GM21717 (cell line): Measurements from ENCODE around the gene NFAM1.

ENCODE experiments used
- ATAC-seq: cut with Tn5 transposase; IDR thresholded peaks from one replicate; pipeline ENCODE4 v1.9.1; 2021; ENCODE audit warnings: mild to moderate bottlenecking, moderate library complexity; ENCODE audit not compliant: unreplicated experiment

Gene NFAM1

DNA sequence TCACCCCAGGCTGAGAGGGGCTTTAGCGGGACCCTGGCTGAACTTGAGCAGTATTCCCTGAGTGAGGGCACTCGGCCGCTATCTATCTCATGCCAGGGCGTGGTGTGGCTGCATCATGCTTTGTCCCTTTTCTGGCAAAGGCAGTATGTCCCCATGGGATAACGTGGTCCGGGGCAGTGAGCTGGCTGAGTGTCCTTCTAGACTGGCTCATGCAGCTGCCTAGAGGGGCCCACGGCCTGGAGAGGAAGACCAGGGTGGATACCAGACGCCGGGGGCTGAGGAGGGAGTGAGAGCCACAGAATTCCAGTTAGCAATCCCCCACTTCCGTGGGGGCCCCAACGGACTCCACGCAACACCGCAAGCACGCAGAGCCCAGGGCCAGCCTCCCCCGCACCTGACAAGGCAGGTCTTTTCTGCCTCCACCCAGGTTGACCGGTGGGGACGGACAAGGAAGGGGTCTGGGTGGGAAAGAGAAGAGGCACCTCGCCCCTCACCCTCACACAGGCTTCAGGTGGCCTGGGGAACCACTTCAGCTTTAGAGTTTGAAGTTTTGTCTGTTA, 15.5 kb downstream of the NFAM1 start:
- ATAC-seq: no peak

DNA sequence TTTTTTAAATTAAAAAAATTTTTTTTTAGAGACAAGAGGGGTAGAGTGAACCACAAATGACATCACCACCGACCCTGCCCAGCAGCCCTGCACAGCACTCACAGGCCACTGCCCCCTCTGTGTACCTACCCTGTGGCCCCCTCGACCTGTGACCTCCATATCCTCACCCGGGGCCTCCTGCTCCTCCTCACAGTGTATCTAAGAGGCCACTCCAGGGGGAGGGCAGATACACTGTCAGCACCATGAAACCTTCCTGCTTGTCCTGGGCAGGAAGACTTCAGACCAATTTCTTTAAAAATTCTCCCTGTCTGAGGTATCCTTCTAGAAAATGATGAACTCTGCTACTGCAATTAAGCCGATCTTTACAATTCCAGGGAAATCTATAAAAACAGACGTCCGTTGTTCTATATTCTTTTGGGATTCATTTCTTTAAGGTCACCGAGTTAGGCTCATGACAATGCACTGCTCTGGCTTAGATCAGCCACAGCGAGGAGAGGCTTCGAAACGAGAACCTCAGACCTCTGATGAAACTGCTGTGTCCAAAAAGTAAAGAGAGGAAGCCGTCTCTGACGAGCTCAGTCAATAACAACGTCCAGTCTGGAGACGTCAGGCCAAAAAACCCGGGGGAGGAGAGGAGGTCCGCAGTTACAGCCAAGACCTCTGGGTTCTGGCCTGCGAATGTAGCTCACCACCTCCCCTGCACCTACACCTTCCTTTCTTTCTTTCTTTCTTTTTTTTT, 17.5 kb downstream of the NFAM1 start:
- ATAC-seq: no peak

DNA sequence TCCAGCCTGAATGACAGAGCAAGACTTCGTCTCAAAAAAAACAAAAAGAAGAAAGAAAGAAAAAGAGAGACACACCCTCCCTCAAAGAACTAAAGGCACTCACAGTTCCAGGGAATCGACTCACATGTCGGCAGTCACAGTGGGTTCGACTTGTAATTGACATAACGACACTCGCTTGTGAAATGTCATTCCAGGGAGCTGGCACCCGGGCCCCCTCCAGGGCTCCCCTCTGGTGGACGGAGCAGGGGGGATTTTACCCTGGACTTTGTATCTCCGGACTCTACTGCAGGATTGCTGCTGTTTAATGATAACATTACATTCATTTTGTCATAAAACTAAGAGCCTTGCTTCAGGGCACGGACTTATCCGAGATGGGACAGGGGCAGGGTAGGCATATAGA, 18.2 kb downstream of the NFAM1 start:
- ATAC-seq: no peak

DNA sequence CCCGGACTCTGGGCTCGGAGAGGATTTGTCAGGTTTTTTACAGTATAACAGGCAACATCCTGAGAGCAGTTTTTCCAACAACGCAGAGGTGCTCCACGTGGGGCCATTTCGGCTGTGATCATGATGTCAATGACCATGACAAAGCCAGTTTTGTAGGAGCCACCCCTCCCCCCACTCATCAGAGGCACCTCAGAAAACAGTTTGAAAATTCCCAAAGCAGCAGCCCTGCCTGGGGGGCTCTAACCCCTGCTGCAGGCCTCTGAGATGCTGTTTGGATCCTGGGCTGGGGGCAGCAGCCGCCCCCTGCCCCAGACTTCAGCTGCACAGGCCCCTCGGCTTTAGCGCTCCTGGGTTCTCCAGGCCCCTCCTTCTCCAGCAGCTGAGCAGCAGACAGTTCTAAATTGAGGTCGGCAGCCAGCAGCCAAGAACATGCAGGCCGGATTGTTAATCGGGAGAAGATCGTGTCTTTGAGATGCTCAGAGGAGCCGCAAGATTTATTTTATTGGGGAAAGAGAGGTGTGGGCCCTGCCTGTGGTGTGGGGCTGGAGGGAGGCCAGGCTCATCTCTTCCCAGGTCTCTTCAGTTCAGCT, 19.4 kb downstream of the NFAM1 start:
- ATAC-seq: no peak

DNA sequence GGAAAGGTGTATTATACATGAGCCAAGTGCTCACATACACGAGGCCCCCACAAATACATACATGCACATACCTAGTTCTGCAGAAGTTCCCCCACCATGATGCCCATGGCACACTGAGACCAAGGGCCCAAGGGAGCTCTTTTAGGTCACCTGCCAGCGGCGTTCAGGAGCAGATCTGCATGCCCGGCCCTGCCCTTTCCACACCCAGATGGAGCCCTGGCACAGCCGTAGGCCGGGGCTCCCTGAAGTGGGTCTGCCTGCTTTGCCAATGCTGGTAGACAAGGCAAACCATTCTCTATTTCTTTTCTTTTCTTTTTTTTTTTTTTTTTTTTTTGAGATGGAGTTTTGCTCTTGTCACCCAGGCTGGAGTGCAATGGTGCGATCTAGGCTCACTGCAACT, 21.5 kb downstream of the NFAM1 start:
- ATAC-seq: no peak

DNA sequence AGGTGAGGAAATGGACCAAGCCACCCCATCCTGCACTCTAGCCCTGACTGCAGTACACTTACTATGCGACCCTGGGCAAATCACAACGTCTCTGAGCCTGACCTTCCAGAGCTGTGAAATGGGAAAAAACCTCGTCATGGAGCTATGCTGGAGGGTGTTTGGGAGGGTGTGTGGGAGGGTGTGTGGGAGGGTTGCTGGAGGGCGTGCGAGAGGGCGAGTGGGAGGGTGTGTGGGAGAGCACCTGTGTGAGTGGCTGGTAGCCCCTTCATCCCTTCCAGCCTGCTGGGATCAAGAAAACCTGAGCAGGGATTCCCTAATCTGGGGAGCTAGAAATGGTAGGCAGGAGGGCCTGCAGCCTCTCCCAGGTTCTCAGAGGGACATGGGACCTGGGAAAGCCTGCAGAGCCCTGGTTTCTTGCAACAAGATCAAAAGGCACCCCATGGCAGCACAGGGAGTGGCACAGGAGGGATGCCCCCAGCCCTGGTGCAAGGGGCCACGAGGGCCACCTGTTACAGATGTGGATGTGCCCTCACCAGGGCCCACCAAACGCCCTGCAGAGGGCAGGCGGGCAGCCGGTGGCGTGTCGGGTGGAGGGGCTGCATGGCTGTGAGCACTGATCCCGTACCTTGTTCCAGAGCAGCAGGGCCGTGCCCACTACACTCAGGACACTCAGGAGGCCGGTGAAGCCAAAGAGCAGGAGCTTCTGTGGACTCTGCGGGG, 23.2 kb downstream of the NFAM1 start:
- ATAC-seq: no peak

DNA sequence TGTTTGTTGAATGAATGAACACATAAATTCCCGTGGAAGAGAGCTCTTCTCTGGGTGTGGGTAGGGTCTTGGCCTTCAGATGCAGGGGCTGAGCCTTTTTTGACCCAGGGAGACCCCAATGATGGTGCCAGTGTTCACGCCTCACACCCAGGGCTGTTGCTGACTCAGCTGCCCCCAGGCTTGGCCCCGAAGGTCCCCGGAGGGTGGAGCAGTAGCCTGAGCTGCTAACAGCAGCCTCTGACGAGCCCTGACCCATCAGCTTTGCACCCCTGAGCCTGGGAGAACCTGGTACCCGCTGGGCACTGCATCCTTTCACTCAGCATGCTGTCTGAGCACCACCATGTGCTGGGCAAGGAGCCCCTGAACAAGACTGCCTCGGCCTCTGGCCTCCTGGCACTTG, 23.9 kb downstream of the NFAM1 start:
- no peak for ATAC-seq

DNA sequence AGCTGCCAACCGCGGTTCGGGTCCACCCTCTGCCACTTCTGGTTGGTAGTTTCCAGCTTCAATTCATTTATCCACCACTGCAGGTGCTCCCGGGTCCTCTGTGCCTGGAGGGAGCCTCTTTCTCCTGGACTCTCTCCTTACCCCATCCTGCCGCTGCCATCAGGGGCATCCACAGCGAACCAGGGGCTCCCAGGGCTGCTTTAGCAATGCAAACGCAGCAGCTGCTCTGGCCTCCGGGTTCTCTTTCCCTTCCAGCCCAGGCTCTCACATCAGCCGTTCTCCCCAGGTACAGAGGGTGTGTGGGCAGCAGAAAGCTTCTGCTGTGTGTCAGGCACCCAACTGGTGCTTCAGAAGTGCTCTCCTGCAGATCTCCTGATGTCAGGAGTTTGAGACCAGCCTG, 27.9 kb downstream of the NFAM1 start:
- ATAC-seq: no peak

DNA sequence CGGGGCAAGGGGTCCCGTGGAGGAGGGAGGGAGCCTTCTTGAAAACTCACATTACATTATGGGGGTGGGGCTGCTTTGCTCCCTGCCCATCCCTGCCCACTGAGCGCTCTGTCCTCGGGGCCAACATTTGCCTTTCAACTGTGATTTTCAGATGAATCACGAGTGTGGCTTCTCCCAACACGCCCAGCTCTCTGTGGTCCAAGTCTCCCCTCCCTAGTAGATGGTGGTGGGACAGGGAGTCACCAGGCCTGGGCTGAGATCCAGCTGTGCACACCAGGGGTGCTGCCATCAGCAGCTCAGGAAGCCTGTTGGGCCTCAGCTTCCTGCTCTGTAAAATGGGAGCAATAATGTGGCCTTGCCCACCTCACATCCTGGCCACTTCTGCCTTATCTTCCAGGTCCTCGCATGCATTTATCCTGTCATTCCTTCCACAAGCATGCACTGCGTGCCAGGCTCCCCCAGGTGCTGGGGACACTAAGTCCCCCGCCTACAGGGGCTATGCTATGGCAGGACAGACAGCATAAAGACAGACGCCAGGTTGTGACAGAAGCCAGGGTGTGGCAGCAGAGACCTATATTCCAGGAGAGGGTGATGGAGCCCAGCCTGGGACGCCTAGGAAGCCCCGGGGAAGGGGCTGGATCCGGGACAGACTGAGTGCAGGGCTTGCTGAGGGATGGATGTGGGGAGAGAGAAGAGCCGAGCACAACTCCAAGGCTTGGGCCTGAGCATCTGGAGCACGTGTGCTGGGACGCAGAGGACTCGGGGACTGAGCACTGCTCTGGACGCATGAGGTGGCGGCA, 30.5 kb downstream of the NFAM1 start:
- ATAC-seq: no peak

DNA sequence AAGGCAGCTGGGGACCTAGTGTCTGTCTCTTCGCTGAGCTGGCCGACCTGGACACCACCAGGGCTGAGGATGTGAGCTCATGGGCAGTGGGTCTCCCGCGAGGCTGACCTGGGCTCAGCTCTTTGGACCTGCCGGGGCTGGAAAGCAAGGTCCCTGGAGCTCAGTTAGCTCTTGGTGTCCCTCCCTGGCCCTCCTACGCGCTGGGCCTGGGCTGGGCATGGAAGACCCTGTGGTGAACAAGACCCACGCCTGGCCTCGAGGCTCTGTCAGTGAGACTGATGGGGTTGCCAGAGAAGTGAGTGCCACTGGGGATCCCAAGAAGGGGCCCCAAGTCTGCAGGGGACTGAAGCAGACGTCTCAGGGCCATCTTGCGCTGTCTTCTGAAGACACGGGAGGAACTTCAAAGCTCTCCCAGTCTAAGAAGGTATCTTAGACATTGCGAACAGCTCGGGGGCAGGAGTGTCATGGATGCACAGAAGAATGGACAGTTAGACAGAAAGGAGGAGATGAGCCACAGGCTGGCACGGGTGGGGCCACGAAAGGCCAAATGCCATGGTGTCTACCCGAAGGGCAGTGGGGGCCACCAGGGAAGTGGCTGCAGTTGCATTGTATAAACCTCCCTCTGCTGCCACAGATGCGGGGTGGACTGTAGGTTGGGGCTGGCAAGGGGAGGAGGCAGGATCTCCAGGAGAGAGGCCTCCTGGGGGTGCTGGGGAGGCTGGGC, 31.2 kb downstream of the NFAM1 start:
- ATAC-seq: no peak

DNA sequence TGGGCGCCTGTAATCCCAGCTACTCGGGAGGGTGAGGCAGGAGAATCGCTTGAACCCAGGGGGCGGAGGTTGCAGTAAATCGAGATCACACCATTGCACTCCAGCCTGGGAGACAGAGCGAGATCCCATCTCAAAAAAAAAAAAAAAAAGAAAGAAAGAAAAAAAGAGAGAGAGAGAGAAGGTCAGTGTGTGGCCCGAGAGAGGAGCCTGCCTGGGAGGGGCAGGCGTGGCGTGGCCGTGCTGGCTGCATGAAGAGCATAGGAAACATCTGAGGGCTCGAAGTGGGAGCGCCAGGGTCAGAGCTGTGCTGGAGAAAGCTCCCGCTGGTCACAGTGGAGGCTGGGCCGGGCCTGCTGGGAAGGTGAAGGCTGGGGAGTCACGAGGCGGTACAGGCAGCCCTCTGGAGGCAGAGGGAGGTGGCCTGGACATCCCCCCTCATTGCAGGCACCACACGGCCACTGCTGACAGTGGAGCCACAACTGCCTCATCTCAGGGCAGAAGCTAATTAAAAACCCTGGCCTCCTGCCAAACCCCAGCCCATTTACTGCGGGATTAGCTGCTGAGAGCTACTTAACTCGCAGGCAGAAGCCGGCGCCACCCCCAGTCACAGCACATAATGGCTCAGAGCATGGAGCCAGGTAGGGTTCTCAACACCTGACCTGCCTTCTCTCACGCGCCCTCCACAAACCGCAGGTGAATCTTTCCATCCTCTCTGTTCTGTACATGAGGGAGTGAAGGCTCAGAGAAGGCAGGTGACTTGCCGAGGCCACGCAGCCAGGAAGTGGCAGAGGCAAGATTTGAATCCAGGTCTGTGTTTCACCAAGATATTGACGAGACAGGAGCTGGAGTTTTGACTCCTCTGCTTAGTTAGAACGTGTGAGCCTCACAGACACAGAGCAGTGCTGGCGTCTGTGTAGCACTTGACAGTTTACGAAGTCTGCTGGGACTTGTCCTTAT, 32.6 kb downstream of the NFAM1 start:
- ATAC-seq: no peak

DNA sequence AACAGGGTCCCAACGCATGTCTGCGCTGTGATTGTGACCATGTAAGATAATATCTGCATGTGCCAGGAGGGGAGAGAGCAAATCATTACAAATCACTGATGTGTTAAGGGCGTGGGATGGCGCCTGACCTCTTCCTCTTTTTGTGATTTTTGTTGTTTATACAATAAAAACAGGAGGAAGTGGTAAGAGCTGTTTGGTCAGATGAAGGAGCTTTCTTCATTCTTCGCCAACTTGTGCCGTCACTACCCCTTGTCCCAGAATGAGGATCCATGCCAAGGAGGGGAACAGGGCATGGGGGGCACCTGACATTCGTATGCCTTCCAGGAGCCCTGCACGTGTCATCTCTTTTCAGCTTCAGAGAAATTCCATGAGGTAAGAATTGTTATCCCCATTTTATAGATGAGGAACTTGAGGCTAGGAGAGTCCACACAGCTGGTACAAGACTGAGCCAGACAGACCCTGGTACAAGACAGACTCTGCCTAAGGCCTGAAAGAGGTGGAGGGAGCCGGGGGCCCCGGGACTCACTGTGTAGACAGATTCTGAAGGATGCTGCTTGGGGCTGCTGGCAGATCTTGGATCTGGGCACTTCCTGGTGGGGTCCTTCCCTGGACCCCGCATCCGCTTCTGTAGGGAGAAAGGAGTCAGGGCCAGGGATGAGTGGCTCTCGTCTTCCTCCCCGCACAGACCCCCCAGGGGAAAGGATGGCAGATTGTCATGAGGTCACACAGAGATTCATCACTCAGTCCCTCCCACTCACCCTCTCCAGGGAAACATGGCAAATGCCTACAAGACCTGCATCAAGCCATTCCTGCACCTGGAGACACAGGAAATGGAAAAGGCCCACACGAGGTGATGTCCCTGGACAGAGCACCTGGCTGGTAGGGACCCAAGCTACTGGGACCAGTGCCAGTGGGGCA, 34.6 kb downstream of the NFAM1 start:
- no peak for ATAC-seq

DNA sequence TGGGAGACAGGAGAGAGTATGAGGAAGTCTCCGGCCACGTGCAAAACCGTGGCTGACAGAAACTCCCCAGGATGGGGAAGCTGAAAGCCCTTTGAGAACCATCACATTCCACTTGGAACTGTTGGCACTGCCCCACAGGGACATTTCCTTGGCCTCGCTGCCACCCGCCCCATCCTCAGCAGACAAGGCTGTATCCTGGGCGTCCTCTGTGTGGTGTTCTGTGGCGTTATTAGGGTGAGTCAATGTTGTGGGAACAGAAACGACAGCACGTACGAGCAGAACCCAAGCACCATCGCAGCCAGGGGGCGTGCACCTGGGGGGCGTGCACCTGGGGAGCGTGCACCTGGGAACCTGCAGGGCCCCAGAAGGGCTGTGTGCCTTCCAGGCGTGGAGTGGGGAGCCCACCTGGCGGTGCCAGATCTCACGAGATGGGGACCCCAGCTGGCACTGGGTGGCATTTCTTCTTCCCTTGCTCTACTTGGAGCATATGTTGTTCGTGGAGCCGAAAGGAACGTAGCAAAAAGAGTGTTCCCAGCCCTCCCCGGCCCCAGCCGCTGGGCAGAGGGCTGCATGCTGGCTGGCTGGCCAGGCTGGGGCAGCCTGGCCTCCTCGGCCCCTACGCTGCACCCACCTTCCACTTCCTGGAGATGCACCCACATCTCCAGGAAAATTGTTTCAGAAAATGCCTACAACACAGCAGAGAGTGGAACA, 35.4 kb downstream of the NFAM1 start:
- no peak for ATAC-seq

DNA sequence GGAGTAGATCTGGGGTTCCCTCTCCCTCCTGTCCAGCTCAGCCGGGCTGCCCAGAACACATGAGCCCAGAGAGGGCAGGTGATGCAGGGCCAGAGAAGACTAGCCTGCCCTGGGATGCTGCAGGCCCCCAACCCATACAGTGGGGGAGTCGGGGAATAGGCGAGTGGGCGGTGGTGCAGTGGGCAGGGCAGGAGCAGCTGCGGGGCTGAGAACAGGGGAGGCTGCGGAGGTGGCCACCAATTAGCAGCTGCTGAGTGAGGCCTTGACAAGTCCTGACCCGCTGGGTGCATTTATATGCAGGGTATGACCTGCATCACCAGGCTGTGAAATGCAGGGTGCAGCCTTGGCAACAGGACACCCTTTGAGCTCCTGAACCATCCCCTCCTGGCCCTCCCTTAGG, 43.1 kb downstream of the NFAM1 start:
- ATAC-seq: no peak

DNA sequence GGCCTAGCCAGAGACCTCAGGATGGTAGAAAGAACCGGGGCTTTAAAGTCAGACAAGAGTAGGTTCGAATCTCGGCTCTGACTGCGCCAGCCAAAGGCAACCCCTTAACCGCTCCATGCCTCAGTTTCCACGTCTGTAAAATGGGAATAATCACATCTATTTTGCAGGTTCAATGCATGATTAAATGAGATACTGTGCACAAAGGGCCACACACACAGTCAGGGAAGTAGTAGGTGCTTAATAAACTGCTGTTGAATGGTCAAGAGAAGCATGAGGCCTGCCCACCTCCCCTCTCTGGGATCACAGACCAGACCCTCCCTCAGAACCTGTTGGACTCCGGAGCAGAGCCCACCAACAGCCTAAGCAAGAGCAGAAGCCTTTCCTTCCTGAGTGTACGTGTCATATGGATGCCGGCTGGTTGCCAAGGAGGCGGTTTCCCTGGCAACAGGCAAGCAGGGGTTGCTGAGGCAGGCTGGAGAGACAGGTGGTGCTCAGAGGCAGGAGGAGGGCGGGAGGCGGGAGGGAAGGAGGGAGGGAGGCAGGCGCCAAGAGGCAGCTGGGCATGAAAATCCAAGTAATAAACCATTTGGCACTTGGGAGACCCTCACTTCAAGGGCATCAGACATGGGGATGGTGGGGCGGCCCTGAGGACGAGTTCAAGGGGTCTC, 43.9 kb downstream of the NFAM1 start:
- no peak for ATAC-seq

DNA sequence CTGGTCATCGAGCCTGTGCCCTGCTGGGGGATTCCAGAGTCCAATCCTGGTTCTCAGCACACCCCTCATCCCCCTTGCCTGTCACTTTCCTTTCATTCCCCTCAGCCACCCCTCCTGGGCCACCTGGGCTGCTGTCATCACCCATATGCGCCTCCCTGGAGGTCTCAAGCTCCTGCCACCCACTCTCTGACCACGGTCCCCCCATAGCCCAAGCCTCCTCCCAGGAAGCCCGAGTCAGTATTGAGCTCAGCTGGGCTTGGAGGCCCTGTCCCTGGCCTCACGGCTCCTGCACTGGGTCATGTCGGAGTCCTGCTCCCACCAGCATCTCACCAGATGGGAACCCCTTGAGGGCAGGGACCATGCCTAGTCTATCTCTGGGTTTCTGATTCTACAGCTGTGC, 44.6 kb downstream of the NFAM1 start:
- no peak for ATAC-seq

DNA sequence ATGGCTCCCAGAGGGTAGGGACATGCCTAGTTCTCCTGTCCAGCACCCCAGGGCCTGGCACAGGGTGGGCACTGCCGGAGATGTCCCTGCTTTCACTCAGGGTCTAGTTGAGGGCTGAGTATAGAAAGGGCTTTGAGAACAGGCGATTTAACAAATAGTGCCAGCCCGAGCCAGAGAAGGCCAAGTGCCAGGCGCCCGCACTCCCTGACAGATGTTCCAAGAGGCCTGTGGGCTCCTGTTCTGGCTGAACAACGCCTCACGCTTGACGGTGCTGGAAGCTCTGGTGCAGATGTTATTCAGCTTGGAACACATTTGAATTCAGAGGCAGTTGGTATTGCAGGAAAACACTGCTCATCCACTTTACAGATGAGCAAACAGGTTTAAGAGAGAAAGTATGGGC, 46.5 kb downstream of the NFAM1 start:
- no peak for ATAC-seq
